ENCODE results near the gene SUGP1.

Gene SUGP1

DNA sequence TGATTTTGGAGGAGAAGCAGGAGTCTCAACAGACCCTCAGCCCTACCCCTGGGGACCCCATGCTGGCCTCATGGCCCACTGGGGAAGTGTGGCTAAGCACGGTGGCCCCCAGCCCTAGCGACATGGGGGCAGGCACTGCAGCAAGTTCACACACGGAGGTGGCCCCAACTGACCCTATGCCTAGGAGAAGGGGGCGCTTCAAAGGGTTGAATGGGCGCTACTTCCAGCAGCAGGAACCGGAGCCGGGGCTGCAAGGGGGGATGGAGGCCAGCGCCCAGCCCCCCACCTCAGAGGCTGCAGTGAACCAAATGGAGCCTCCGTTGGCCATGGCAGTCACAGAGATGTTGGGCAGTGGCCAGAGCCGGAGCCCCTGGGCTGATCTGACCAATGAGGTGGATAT is 93.6 kb downstream of the SUGP1 start:
- DNase-seq, result no peak

GRCh38 chr19:19226204-19226603 is 94.1 kb downstream of the SUGP1 start:
- no peak for DNase-seq
